K562 (cell line): ENCODE data around the gene LAMTOR1. TPM values are rescaled to one million over a fixed set of nuclear protein-coding genes. Genes with fewer than 3 reads are reported as not detected.

ENCODE experiments used
- BRD4 ChIP-seq: fragments of 200-600 bp; sonication (generic); IDR thresholded peaks from 2 replicates; pipeline ENCODE4 v1.6.1; 2017; ENCODE audit warnings: inconsistent platforms
- CHD1 ChIP-seq: fragments of 200-600 bp; sonication (generic); IDR thresholded peaks from one replicate; pipeline ENCODE4 v1.6.1; 2012; ENCODE audit warnings: mild to moderate bottlenecking, moderate library complexity, low read length, inconsistent platforms
- ID3 ChIP-seq, 2 experiments: fragments of 250-450 bp in 1 of 2; fragments of 450-650 bp in 1 of 2; sonication (Bioruptor Pico) in 1 of 2; IDR thresholded peaks; 2 replicates each; pipeline versions ENCODE4 v1.6.1 to v1.8.0; 2016 to 2021; ENCODE audit warnings: mild to moderate bottlenecking in 2 of 2, moderate library complexity in 2 of 2, missing compliant biosample characterization in 1 of 2, missing genetic modification characterization in 1 of 2
- NUFIP1 ChIP-seq: fragments of 450-650 bp; IDR thresholded peaks from 2 replicates; pipeline ENCODE4 v1.6.1; 2018; ENCODE audit not compliant: partially characterized antibody
- PHB2 ChIP-seq: fragments of 450-650 bp; IDR thresholded peaks from 2 replicates; pipeline ENCODE4 v1.6.1; 2017; ENCODE audit warnings: low read depth
- SMC3 ChIP-seq: conservative IDR thresholded peaks from 2 replicates; pipeline ENCODE4 v1.6.1; 2011; ENCODE audit warnings: low read depth, low read length, improper control_type of control experiment; ENCODE audit not compliant: insufficient read depth
- XRCC4 ChIP-seq: IDR thresholded peaks from one replicate; pipeline ENCODE4 v1.6.1; 2011; ENCODE audit not compliant: insufficient read depth, insufficient read length; ENCODE audit errors: extremely low read depth
- ZBTB8A ChIP-seq: fragments of 450-650 bp; IDR thresholded peaks from 2 replicates; pipeline ENCODE4 v1.6.1; 2018; ENCODE audit warnings: mild to moderate bottlenecking, moderate library complexity; ENCODE audit not compliant: partially characterized antibody
- ZNF407 ChIP-seq: fragments of 450-650 bp; IDR thresholded peaks from 2 replicates; pipeline ENCODE4 v1.6.1; 2016; ENCODE audit warnings: low read depth
- polyA plus RNA-seq, 8 experiments: library from polyadenylated mRNA; depleted of rRNA in 4 of 8; stranded (reverse) in 5 of 8; unstranded in 3 of 8; fragments of >200 nt; fragmentation: Nextera tagmentation in 2 of 8; fragmentation: Illumina TruSeq in 1 of 8; extraction: Ambion mirVana in 2 of 8; extraction: Trizol in 1 of 8; gene quantifications; 2 replicates each; pipeline versions ENCODE4 v1.2.1 to v1.2.3, GENCODE V29; 2011 to 2014; ENCODE audit warnings: inconsistent platforms in 1 of 8, missing spikeins in 1 of 8
- total RNA-seq, 7 experiments: library from RNA; depleted of rRNA in 6 of 7; stranded (reverse); fragments of >200 nt in 6 of 7; fragmentation: Illumina TruSeq in 2 of 7; extraction: Trizol in 2 of 7; gene quantifications; 2 replicates each; pipeline versions ENCODE4 v1.2.1 to v1.2.3, GENCODE V29; 2011 to 2021; ENCODE audit warnings: low replicate concordance in 1 of 7
- TF ChIP-seq, protein P1 (sequence below): fragments of 250-450 bp; sonication (Bioruptor Pico); IDR thresholded peaks from 2 replicates; pipeline ENCODE4 v1.9.0; 2021; ENCODE audit warnings: mild to moderate bottlenecking
- TF ChIP-seq, protein P2 (sequence below): fragments of 450-650 bp; IDR thresholded peaks from 2 replicates; pipeline ENCODE4 v1.6.1; 2014; ENCODE audit warnings: low read depth, mild to moderate bottlenecking, moderate library complexity, borderline replicate concordance
- TF ChIP-seq, protein P3 (sequence below): sonication (generic); formaldehyde crosslinking; IDR thresholded peaks from 2 replicates; pipeline ENCODE4 v1.8.0; 2023; ENCODE audit warnings: mild to moderate bottlenecking, missing genetic modification reagents

Gene LAMTOR1
- total and polyA plus RNA-seq, 9 of the 15 experiments (the other 6 are each of a cell fraction or from before 2014, with no cell fraction given), result 62.6 to 104 (median 85.3) TPM

DNA sequence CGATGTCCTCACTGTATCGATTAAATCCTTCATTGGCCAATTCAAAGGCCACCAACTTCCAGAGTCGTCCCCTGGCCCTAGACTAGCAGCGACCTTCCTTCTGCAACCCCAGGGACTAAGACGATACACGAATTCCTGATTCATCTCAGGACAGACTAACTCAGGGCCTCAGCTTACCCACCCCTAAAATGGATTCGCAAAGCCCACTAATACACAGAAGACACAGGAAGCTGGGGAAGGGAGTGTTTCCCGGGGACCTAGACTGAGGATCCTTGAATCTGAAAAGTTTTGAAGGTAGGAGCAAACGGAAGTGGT, 509 bp downstream of the LAMTOR1 start (continued):
- no peak for TF ChIP-seq SMC3
- no peak for TF ChIP-seq XRCC4
- TF ChIP-seq NUFIP1, result no peak
- no peak for TF ChIP-seq PHB2
- TF ChIP-seq, protein P1, sequence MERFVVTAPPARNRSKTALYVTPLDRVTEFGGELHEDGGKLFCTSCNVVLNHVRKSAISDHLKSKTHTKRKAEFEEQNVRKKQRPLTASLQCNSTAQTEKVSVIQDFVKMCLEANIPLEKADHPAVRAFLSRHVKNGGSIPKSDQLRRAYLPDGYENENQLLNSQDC, result no peak
- TF ChIP-seq, protein P2, sequence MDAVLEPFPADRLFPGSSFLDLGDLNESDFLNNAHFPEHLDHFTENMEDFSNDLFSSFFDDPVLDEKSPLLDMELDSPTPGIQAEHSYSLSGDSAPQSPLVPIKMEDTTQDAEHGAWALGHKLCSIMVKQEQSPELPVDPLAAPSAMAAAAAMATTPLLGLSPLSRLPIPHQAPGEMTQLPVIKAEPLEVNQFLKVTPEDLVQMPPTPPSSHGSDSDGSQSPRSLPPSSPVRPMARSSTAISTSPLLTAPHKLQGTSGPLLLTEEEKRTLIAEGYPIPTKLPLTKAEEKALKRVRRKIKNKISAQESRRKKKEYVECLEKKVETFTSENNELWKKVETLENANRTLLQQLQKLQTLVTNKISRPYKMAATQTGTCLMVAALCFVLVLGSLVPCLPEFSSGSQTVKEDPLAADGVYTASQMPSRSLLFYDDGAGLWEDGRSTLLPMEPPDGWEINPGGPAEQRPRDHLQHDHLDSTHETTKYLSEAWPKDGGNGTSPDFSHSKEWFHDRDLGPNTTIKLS, result 0 out of 2 replicates have a peak, but pooled peaks have one; percentile 7
- TF ChIP-seq ZBTB8A, result no peak
- no peak for TF ChIP-seq ID3 (CRISPR knock-in tag; IDR thresholded peaks at IDR 0.05)
- TF ChIP-seq ID3 (tag; IDR thresholded peaks at IDR 0.05), result 0 out of 2 replicates have a peak, but pooled peaks have one; percentile 25
- TF ChIP-seq ZNF407, result no peak
- no peak; the same call in 1 of the 2 replicates for TF ChIP-seq BRD4
- TF ChIP-seq, protein P3, sequence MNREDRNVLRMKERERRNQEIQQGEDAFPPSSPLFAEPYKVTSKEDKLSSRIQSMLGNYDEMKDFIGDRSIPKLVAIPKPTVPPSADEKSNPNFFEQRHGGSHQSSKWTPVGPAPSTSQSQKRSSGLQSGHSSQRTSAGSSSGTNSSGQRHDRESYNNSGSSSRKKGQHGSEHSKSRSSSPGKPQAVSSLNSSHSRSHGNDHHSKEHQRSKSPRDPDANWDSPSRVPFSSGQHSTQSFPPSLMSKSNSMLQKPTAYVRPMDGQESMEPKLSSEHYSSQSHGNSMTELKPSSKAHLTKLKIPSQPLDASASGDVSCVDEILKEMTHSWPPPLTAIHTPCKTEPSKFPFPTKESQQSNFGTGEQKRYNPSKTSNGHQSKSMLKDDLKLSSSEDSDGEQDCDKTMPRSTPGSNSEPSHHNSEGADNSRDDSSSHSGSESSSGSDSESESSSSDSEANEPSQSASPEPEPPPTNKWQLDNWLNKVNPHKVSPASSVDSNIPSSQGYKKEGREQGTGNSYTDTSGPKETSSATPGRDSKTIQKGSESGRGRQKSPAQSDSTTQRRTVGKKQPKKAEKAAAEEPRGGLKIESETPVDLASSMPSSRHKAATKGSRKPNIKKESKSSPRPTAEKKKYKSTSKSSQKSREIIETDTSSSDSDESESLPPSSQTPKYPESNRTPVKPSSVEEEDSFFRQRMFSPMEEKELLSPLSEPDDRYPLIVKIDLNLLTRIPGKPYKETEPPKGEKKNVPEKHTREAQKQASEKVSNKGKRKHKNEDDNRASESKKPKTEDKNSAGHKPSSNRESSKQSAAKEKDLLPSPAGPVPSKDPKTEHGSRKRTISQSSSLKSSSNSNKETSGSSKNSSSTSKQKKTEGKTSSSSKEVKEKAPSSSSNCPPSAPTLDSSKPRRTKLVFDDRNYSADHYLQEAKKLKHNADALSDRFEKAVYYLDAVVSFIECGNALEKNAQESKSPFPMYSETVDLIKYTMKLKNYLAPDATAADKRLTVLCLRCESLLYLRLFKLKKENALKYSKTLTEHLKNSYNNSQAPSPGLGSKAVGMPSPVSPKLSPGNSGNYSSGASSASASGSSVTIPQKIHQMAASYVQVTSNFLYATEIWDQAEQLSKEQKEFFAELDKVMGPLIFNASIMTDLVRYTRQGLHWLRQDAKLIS, result no peak
- peak; percentile 78 for TF ChIP-seq CHD1
